Regular cardiac myocyte (primary cell): ENCODE data around the gene ZNF749. TPM values are rescaled to one million over a fixed set of nuclear protein-coding genes. Genes with fewer than 3 reads are reported as not detected.

Experiments
- total RNA-seq: library from RNA; depleted of rRNA; stranded (reverse); fragments of >200 nt; gene quantifications from 2 replicates; pipeline ENCODE4 v1.2.3, GENCODE V29; 2014

ZNF749 gene
- 7.0 and 9.8 TPM in 2 replicates for total RNA-seq

GRCh38 chr19:57435062-57435978 lies at the start of gene ZNF749:
ZNF749 (plus strand) TSS chr19:57435325; CDS start chr19:57435579, 254 bp downstream.

GRCh38 chr19:57389730-57390598 lies 45.2 kb upstream of the ZNF749 start, which contains the start of gene ZNF548:
ZNF548 (plus strand) TSS chr19:57389854; CDS start chr19:57390100, 246 bp downstream.

GRCh38 chr19:57410877-57411671 lies 24.1 kb upstream of the ZNF749 start, which contains the start of gene ZNF17:
ZNF17 (plus strand) TSS chr19:57411161; CDS start chr19:57413616, 2,455 bp downstream.

GRCh38 chr19:57477191-57478008 lies 42.3 kb downstream of the ZNF749 start, which contains the start of gene ZNF772:
ZNF772 (minus strand) TSS chr19:57477566; CDS start chr19:57477309, 257 bp downstream.

GRCh38 chr19:57487477-57488298 lies 52.6 kb downstream of the ZNF749 start, which contains the start of gene ZNF419:
ZNF419 (plus strand) TSS chr19:57487750; CDS start chr19:57487951, 201 bp downstream.

Other genes with a start within 250 kb of the ZNF749 start
- gene ZNF264, start 243.8 kb upstream of the ZNF749 start, total RNA-seq, result 24.9 and 38.3 TPM in 2 replicates
- 0.56 and 0.96 TPM in 2 replicates for gene AURKC, start 204.3 kb upstream of the ZNF749 start, total RNA-seq
- gene ZNF805, start 194.7 kb upstream of the ZNF749 start, total RNA-seq, result 24.0 and 36.6 TPM in 2 replicates
- 50.2 and 95.0 TPM in 2 replicates for gene ZNF460, start 154.8 kb upstream of the ZNF749 start, total RNA-seq
- 9.2 and 9.6 TPM in 2 replicates for gene ZNF543, start 114.9 kb upstream of the ZNF749 start, total RNA-seq
- 11.0 and 11.1 TPM in 2 replicates for gene ZNF304, start 84.1 kb upstream of the ZNF749 start, total RNA-seq
- 12.1 and 15.2 TPM in 2 replicates for gene TRAPPC2B, start 71.8 kb upstream of the ZNF749 start, total RNA-seq
- gene ZNF547, start 71.8 kb upstream of the ZNF749 start, total RNA-seq, result 3.6 and 5.9 TPM in 2 replicates
- gene ZNF548, start 45.5 kb upstream of the ZNF749 start, total RNA-seq, result 17.3 and 38.6 TPM in 2 replicates
- 9.8 and 9.9 TPM in 2 replicates for gene ZNF17, start 24.2 kb upstream of the ZNF749 start, total RNA-seq
- 0.38 and 1.4 TPM in 2 replicates for gene VN1R1, start 21.8 kb downstream of the ZNF749 start, total RNA-seq
- 21.5 and 33.3 TPM in 2 replicates for gene ZNF772, start 42.2 kb downstream of the ZNF749 start, total RNA-seq
- gene ZNF419, start 52.4 kb downstream of the ZNF749 start, total RNA-seq, result 10.7 and 23.1 TPM in 2 replicates
- 24.0 and 44.5 TPM in 2 replicates for gene ZNF773, start 64.6 kb downstream of the ZNF749 start, total RNA-seq
- gene ZNF549, start 92.0 kb downstream of the ZNF749 start, total RNA-seq, result 6.5 TPM in 2 replicates
- gene ZNF550, start 124.5 kb downstream of the ZNF749 start, total RNA-seq, result 6.9 and 7.9 TPM in 2 replicates
- gene ZNF416, start 143.6 kb downstream of the ZNF749 start, total RNA-seq, result 6.5 and 6.7 TPM in 2 replicates
- gene ZIK1, start 148.8 kb downstream of the ZNF749 start, total RNA-seq, result 9.2 and 10.1 TPM in 2 replicates
- gene ZNF530, start 164.6 kb downstream of the ZNF749 start, total RNA-seq, result 2.8 and 8.2 TPM in 2 replicates
- gene ZNF134, start 178.9 kb downstream of the ZNF749 start, total RNA-seq, result 21.1 and 30.7 TPM in 2 replicates
- gene ZNF211, start 197.8 kb downstream of the ZNF749 start, total RNA-seq, result 10.5 and 13.5 TPM in 2 replicates
- gene ZSCAN4, start 233.6 kb downstream of the ZNF749 start, total RNA-seq, result not detected in 2 replicates
- gene ZNF551, start 246.7 kb downstream of the ZNF749 start, total RNA-seq, result 5.1 and 12.1 TPM in 2 replicates